HepG2 (cell line): ENCODE results near the gene KIF13A. TPM values are rescaled to one million over a fixed set of nuclear protein-coding genes. Genes with fewer than 3 reads are reported as not detected.
A peak's percentile ranks its signal among the peaks of the same experiment; 100 is the strongest.

Experiments used
- ATAC-seq: fragments of 200-7000 bp; cut with Tn5 transposase; 3 replicates; pipeline ENCODE4 v1.9.1; 2020; ENCODE audit warnings: mild to moderate bottlenecking, moderate library complexity
- BruUV-seq: library from RNA; stranded (reverse); fragments of 400-500 nt; replicated peaks from 2 replicates; lab custom pipeline; 2021; lab: Mats Ljungman, UMichigan
- CTCF ChIA-PET: fragments of 300-600 bp; formaldehyde crosslinking; extraction: SDS; loops from one replicate; lab custom pipeline; 2021; ENCODE audit warnings: low total read pairs, inconsistent platforms, low intra/inter-chr PET ratio; lab: Yijun Ruan, JAX
- POLR2A ChIA-PET: fragments of 350-600 bp; sonication (Branson Sonifier 250); formaldehyde crosslinking; loops from one replicate; lab custom pipeline; 2020; ENCODE audit warnings: antibody characterized with exemption, inconsistent platforms; lab: Yijun Ruan, JAX
- DNase-seq: peaks from one replicate; pipeline ENCODE4 v3.0.0-alpha.2; 2015; ENCODE audit warnings: low spot score
- FAIRE-seq: peaks from 3 replicates; lab custom pipeline; 2011; peaks lifted over from hg19 to GRCh38; lab: Jason Lieb, UNC
- H2AFZ ChIP-seq: one replicate; pipeline ENCODE4 v1.6.1; 2011; ENCODE audit warnings: low read length, inconsistent platforms
- H3K27ac ChIP-seq: fragments of 300-600 bp; 3 replicates; pipeline ENCODE4 v1.8.0; 2011; ENCODE audit warnings: mixed run types, mild to moderate bottlenecking, mixed read lengths, low read length, inconsistent platforms; ENCODE audit not compliant: insufficient read depth; ENCODE audit errors: extremely low read length
- H3K27me3 ChIP-seq, 2 experiments: fragments of 200-600 bp in 1 of 2; 2 replicates in 1 of 2; 3 replicates in 1 of 2; pipeline versions ENCODE4 v1.6.0 to v1.8.0; 2011; ENCODE audit warnings: low read length in 2 of 2, mild to moderate bottlenecking in 2 of 2, moderate library complexity in 2 of 2, inconsistent platforms in 1 of 2; ENCODE audit not compliant: insufficient read depth in 2 of 2, control insufficient read depth in 1 of 2
- H3K36me3 ChIP-seq, 2 experiments: fragments of 200-600 bp in 1 of 2; replicated peaks in 1 of 2; 2 replicates in 1 of 2; 3 replicates in 1 of 2; pipeline versions ENCODE4 v1.5.1 to v1.8.0; 2011; ENCODE audit warnings: low read length in 2 of 2, inconsistent platforms in 1 of 2; ENCODE audit not compliant: insufficient read depth in 2 of 2, control insufficient read depth in 1 of 2
- H3K4me1 ChIP-seq: 2 replicates; pipeline ENCODE4 v1.5.1; 2012; ENCODE audit warnings: low read length, inconsistent platforms; ENCODE audit not compliant: insufficient read depth
- H3K4me2 ChIP-seq: 2 replicates; pipeline ENCODE4 v1.6.0; 2011; ENCODE audit warnings: low read depth, low read length, inconsistent platforms
- H3K4me3 ChIP-seq, 3 experiments: fragments of 200-600 bp in 1 of 3; sonication (generic), shearing (Covaris generic) in 1 of 3; replicated peaks in 1 of 3; 2 replicates each; pipeline ENCODE4 v1.5.1; 2011 to 2016; ENCODE audit warnings: low read length in 3 of 3, inconsistent platforms in 2 of 3, low read depth in 2 of 3, mild to moderate bottlenecking in 2 of 3, control low read depth in 1 of 3, mixed read lengths in 1 of 3; ENCODE audit not compliant: insufficient read depth in 1 of 3
- H3K79me2 ChIP-seq: one replicate; pipeline ENCODE4 v1.6.1; 2011; ENCODE audit warnings: low read length, inconsistent platforms; ENCODE audit not compliant: insufficient read depth
- H3K9ac ChIP-seq: 2 replicates; pipeline ENCODE4 v1.6.0; 2011; ENCODE audit warnings: mild to moderate bottlenecking, low read depth, low read length, inconsistent platforms; ENCODE audit not compliant: insufficient read depth
- H3K9me3 ChIP-seq: 2 replicates; pipeline ENCODE4 v1.5.1; 2012; ENCODE audit warnings: mild to moderate bottlenecking, low read length
- H4K20me1 ChIP-seq: 2 replicates; pipeline ENCODE4 v1.6.0; 2011; ENCODE audit warnings: inconsistent platforms, mild to moderate bottlenecking, low read length, moderate library complexity; ENCODE audit not compliant: insufficient read depth
- ATF4 ChIP-seq, 2 experiments: fragments of 450-650 bp in 1 of 2; sonication (generic) in 1 of 2; formaldehyde crosslinking; IDR thresholded peaks; 2 replicates each; pipeline versions ENCODE4 v1.5.0 to v1.8.0; 2020 to 2022; ENCODE audit warnings: mild to moderate bottlenecking in 1 of 2, missing genetic modification reagents in 1 of 2
- DZIP1 ChIP-seq: sonication (generic); formaldehyde crosslinking; IDR thresholded peaks from 2 replicates; pipeline ENCODE4 v1.5.0; 2020; ENCODE audit warnings: mild to moderate bottlenecking, missing genetic modification reagents
- EED ChIP-seq: sonication (generic); formaldehyde crosslinking; IDR thresholded peaks from 2 replicates; pipeline ENCODE4 v1.5.0; 2020; ENCODE audit warnings: mild to moderate bottlenecking, missing genetic modification reagents
- HMG20A ChIP-seq: IDR thresholded peaks from 2 replicates; pipeline ENCODE4 v1.6.1; 2016; ENCODE audit warnings: borderline replicate concordance
- MLX ChIP-seq: IDR thresholded peaks from 2 replicates; pipeline ENCODE4 v1.6.1; 2016
- PAXIP1 ChIP-seq: sonication (generic); formaldehyde crosslinking; conservative IDR thresholded peaks from 2 replicates; pipeline ENCODE4 v1.4.0; 2020; ENCODE audit warnings: mild to moderate bottlenecking, missing genetic modification reagents, moderate library complexity
- ZNF142 ChIP-seq: sonication (generic); formaldehyde crosslinking; IDR thresholded peaks from 2 replicates; pipeline ENCODE4 v1.4.0; 2020; ENCODE audit warnings: missing genetic modification reagents
- ZSCAN30 ChIP-seq: sonication (generic); formaldehyde crosslinking; IDR thresholded peaks from 2 replicates; pipeline ENCODE4 v1.5.0; 2020; ENCODE audit warnings: mild to moderate bottlenecking, missing genetic modification reagents
- WGBS: methylation state at CpG from one replicate; pipeline ENCODE4 v1.1.6; 2017; ENCODE audit warnings: low lambda C conversion rate; 5-methylcytosine and 5-hydroxymethylcytosine counted together
- in situ Hi-C: cut with HindIII; loops from 2 replicates; pipeline ENCODE4 v1.10.0; 2017; ENCODE audit warnings: low pct_unique_long_range_greater_than_20kb; ENCODE audit not compliant: extremely low pct_ligation_motif_present
- intact Hi-C: fragments of 100-400 bp; cut with micrococcal nuclease; formaldehyde crosslinking; loops from one replicate; pipeline ENCODE4 v1.10.0; 2022; ENCODE audit not compliant: unreplicated experiment
- polyA plus RNA-seq, 8 experiments: library from polyadenylated mRNA; depleted of rRNA in 3 of 8; stranded (reverse) in 7 of 8; unstranded in 1 of 8; fragments of >200 nt; fragmentation: Illumina TruSeq in 4 of 8; extraction: Trizol in 4 of 8; gene quantifications; 2 replicates each; pipeline versions ENCODE4 v1.2.1 to v1.2.3, GENCODE V29; 2011 to 2016; ENCODE audit warnings: low read depth in 4 of 8, missing spikeins in 1 of 8, mixed read lengths in 1 of 8; ENCODE audit not compliant: insufficient read depth in 1 of 8
- total RNA-seq, 5 experiments: library from RNA; depleted of rRNA; stranded (reverse); fragments of >200 nt; fragmentation: Illumina TruSeq; extraction: Trizol; gene quantifications; 2 replicates each; pipeline ENCODE4 v1.2.3, GENCODE V29; 2016; ENCODE audit warnings: low read depth in 1 of 5

KIF13A gene
- total and polyA plus RNA-seq, 2 of the 13 experiments (the other 11 are each of a cell fraction or from before 2014, with no cell fraction given): 21.1 to 37.2 TPM

- H3K4me2 ChIP-seq: no peak overlapping the region
- ATAC-seq (no peak), FAIRE-seq (peak; percentile 12), DNase-seq (no peak)
- 97% methylated on average over 2 of the region's 2 CpGs for WGBS
- H3K36me3 ChIP-seq: 0 out of 5 replicates have a peak, but pooled peaks cover 0 to 3% of the 10 kb centered on the region in 2 experiments
- intact Hi-C loops: no loop called here
- CTCF ChIA-PET: no interaction called here
- no peaks in the 10 kb centered on the region for H3K27me3 ChIP-seq
- no TSS peak for BruUV-seq
- no peak for TF ChIP-seq ZNF142 (CRISPR knock-in tag)
- TF ChIP-seq MLX (CRISPR knock-in tag): no peak
- no peak for TF ChIP-seq EED (CRISPR knock-in tag)
- no peak for TF ChIP-seq DZIP1 (CRISPR knock-in tag)
- TF ChIP-seq ATF4 (CRISPR knock-in tag; IDR thresholded peaks at IDR 0.05): no peak
- no peak for TF ChIP-seq HMG20A (CRISPR knock-in tag)
- TF ChIP-seq PAXIP1 (CRISPR knock-in tag): no peak
- no peak for TF ChIP-seq ZSCAN30 (CRISPR knock-in tag)
- H3K4me1 ChIP-seq: no peaks in the 10 kb centered on the region
- in situ Hi-C loops: no loop called here
- POLR2A ChIA-PET: no interaction called here
- H3K4me3 ChIP-seq: no peak overlapping the region
- H3K79me2 ChIP-seq: peaks cover 36% of the 10 kb centered on the region
- H3K27ac ChIP-seq: no peak overlapping the region
- H4K20me1 ChIP-seq: no peaks in the 10 kb centered on the region
- no peak overlapping the region for H2AFZ ChIP-seq
- no peak overlapping the region for H3K9ac ChIP-seq
- H3K9me3 ChIP-seq: no peaks in the 10 kb centered on the region
These were observed 21.0 kb downstream of the KIF13A start for GRCh38 chr6:17966451-17966850.
